Hindlimb muscle (tissue), 1 donor: Measurements from ENCODE around the gene DDX17. TPM values are rescaled to one million over a fixed set of nuclear protein-coding genes. Genes with fewer than 3 reads are reported as not detected.

Source experiments
- DNase-seq: peaks from one replicate; pipeline ENCODE4 v3.0.0-alpha.2; 2013
- polyA plus RNA-seq: library from polyadenylated mRNA; unstranded; fragments of 120-200 nt; gene quantifications from one replicate; pipeline ENCODE4 v1.2.1, GENCODE V29; 2013; ENCODE audit not compliant: insufficient read length

Gene DDX17
- polyA plus RNA-seq, 1 donor: 329 TPM

DNA sequence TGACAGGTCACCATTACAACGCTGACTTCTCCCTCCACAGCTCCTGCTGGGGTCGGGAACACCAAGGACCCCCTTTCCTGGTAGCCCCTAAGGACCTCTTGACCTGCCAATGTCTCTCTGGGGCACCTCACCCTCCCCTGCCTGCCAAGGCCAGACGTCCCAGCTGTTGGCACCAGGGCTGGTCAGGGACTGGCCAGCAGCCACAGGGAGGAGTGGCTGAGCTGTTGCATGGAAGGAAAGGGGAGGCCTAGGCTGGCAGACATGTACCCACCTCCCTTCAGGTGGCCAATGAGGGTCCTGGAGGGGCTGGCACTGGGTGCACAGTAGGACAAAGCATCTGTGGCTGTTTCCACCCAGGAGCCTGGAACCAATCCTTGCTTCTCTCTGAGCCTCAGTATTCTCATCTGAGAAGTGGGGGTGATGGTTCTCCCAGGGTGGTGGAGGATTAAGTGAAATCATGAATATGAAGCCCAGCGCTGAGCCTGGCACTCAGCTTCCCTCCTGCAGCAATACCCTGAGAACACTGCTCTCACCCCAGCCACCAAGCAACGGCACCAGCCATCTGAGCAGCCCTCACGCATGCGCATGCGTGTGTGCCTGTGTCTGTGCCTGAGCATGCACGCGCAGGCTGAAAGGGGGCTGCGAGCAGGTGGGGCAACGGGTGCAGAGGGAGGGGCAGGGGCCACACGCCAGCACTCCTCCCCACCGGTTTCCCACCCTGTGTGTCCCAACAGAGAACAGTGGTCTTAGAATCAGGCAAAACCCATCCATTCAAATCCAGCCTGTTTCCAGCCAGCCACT is 57.0 kb downstream of the DDX17 start:
- no peak for DNase-seq

DNA sequence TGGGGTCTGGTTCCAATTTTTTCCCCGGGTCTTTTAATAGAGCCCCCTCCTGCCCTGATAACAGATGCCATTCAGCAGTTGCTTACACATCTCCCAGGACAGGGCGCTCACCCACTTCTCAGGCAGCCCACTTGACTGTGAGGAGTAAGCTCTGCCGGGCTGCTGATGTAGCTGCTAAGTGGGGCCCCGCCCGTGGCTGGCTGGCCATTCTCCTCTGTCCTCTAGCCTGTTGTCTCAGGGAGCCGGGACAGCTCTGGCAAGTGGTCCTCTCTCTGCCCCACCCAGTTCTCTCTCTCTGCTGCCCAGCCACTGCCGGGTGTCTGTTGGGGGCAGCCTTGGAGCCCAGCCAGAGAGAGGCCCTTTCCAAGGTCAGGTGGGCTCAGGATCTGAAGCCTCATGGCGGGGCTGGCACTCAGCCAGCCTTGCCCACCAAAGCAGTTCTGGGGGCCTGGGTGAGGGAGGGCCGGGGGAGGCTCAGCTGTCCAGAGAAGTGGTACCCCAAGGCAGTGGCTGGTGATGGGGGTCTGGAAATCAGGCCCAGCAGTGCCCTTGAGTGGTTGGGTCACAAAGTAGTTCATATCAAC is 60.0 kb downstream of the DDX17 start:
- no peak for DNase-seq

DNA sequence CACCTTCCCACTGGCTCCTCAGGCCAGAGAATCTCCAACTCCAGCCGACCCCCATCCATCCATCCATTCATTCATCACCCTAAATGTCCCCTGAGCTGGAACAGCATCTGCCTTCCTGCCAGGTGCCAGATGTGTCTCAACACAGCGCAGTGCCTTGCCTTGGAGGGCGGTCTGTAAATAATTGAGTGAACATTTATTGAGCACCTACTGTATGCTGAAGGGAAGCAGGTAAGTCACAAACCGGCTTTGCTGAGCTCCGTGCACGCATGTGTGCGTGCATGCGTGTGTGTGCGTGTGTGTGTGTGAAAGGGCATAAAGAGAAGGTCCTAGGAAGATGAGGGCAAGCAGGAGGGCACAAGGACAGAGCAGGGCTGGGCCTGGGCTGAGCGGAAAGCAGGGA is 61.3 kb downstream of the DDX17 start:
- no peak for DNase-seq

DNA sequence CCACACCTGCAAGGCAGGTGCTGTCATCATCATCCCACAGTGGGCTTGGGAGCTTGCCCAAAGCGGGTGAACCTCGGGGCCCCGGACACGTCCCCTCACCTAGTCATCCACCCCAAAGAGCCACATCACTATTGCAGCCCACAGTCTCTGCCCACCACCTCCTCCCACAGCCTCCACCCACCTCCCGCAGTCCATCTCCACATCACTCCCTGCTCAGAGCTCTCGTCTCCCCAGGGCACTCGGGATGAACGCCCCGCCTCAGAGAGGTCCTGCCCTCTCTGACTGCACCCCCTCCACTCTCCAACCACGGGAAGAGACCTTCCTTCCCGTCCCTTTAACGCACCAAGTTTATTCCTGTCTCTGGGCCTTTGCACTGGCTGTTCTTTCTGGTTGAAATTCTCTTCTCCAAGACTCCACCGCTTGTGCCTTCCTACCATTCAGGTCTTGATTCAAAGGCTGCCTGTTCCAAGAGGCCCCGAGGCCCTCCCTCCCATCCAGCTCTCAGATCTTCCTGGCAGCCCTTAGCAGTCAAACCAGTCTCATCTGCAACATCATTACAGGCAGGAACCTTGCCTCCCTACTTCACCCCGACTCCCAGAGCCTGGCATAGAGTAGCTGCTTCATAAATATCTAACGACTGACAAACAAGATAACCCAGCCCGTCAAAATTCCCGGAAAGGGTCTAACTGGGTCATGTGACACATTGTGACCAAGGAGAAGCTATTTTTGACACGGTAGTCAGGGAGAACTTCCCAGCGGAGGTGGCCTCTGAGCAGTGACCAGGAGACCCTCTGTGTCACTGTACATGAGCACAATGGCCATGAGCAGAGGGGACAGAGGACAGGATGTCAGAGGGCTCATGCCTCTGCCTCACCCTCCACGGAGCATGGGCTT is 62.2 kb downstream of the DDX17 start:
- no peak for DNase-seq

DNA sequence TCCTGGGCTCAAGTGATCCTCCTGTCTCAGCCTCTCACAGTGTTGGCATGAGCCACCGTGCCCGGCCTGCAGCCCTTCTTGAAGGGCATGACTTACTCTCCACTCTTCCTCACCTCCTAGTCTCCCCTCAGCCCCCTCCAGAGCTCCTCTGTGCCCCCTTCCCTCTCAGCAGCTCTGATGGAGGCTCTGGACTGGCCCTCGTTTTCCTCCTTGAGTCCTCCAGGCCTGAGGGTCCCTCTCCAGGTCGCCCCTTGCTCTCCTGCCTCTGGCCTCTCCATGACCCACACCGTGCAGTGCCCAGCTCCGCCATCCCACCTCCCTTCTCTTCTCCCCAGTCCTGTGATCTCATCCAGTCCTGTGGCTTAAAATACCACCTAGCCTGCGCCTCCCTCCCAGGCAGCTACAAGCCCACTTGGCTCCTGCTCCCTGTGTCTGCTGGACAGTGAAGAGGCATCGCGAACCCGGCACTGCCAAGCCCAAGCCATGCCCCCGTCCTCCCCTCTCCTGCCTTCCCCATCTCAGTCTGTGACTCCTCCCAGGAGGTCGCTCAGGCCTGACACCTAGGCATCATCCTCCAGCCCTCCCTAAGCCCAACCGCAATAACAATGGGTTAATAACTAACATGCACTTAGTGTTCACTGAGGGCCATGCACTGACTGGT is 63.0 kb downstream of the DDX17 start:
- DNase-seq: no peak

DNA sequence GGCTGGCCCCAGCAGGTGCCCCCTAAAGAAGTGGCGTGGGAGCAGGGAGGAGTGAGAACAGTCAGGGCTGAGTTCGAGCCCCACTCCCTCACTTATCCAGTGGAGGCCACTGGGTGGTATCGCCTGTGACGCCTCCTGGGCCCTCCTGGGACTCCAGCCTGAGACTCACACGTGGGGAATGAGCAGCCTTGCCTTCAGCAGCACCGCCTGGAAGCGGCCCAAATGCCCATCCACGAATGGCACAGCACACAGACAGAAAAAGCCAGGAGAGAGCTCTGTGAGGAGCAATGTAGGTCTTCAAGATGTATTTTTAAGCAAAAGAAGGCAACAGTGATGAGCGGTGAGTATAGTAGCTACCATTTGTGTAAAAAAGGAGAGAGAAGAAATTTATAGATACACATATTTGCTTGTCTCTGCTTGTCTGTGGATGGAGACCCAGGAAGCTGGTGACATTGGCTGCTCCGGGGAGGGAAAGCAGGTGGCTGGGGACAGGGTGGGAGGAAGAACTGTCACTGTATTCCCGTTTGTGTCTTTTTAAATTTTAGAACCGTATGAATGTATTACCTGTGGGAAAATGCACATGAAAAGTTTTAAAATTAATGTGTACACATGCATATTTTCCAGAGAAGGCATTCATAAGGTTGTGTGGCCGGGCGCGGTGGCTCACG is 64.4 kb downstream of the DDX17 start:
- no peak for DNase-seq

DNA sequence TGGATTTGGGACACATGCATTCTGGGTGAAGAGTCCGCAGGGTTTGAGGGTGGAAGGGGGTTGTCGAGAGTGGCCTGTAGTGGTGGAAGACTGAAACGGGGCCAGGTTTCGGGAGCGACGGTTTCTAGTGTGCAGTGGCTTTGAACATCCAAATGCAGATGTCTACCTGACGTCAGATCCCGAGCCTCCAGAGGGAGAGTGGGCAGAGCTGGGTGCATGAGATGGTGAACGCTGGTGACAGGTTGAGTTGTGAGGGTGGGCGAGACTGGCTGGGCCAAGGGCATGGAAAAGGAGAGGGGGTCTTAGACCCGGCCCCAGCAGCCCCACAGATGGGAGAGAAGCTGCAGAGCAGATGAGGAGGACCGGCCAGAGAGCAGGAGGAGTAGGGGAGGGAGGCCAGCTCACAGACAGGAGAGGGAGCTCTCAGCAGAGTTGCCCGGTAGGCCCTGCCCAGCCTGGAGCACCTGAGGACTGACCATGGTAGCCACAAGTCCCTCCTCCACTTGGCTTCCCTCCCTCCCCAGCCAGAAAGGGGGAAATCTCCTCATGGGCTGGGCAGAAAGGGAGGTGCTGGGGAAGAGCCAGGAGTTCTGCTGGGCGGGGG is 65.3 kb downstream of the DDX17 start:
- no peak for DNase-seq

DNA sequence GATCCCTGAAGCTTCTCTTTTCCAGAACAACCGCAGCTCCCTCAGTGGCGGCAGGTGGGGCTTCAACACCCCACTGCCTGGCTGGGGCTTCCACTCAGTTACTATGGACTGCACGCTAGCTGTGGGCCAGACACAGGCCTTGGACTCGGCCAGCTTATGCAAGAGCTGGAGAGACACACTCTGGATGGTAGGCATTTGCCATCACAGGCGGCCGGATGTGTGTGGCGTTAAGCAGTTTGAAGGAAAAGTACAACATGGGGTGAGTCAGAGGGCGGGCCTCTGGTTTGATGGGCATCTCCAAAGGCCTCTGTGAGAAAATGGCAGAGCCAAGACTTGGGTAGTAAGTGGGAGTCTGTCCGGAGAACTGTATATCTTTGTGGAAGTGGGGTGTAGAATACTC is 68.7 kb downstream of the DDX17 start:
- no peak for DNase-seq

DNA sequence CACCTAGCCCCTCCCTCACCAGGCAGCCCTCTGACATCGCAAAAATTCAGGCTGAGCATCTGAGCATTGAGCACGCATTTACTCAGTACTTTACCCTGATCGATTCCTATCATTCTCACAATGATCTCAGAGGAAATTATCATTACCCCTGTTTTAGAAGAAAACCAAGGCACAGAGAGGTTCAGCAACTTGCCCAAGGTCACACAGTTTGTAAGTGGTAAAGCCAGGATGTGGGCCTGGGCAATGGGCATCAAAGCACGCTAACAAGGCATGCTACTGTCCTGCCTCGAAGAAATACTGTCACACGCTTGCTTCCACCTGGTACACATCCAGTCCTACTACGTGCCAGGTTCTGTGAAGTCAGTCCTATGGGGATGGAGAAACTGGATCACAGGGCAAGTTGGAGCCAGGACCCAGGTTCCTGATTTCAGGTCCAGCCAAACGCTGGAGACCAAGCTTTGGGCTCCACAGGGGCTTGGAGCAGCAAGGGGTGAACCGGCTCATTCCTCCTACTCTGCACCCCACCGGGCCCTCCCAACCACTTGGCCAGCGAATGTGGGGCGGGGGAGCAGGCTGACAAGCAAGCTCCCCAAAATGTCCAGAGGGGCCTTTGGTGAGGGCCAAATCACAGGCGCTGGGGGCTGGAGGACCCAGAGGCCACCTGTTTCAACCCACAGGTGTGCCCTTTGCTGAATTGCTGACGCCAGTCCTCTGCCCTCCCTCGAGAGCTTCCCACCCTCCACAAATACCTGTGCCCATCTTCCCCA is 69.3 kb downstream of the DDX17 start:
- DNase-seq: no peak

DNA sequence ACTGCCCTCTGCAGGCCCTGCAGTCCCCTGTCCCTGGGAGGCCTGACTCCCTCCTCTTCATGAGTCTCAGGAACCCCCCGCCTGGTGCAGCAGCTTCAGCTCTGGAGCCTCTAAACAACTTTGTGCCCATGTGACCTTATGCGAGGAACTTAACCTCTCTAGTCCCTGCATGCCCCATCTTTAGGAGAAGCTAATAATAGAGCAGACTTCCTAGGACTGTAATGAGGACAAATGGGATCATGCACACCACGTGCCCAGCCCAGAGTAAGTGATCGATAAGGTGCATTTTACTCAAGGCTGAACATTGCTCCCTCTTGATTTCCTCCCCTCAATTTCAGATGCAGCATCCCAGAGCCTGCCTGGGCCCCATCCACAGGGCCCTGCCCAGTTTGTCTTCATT is 70.1 kb downstream of the DDX17 start:
- no peak for DNase-seq

DNA sequence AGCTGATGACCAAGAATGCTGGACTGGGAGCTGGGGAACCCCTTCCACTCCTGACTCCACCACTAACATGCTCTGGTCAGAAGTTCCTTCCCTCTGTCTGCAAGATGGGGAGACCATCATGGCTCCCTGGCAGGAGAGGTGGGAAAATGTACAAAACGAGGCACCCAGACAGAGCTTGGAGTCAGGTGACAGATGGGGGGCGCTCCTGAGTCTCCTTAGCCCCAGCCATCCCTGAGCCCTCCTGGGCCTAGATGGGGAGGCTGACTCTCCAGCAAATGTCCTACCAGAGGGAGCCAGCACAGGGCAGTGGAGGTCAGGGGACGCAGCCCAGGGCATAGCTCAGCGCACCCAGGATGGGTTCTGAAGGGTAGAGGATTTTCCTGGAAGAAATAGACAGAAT is 71.1 kb downstream of the DDX17 start:
- DNase-seq: no peak

DNA sequence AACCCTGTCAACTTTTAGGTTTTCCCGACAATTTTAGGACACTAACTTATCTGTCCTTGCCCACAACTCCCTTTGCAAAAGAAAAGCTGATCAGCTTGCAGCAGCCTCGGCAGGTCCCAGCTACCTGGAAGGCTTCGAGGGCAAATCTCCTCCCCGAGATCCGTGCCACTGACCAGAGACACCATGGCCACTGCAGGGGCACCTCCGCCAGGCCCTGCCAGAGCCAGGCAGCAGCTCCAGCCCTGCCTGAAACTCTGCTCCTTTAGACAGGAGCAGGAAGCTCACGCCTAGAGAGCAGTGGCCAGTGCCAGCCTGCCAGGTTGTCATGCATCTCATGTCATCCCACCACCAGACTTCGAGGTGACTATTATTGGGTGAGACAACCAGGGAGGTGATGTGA is 72.2 kb downstream of the DDX17 start:
- no peak for DNase-seq

Other genes starting within 250 kb of the DDX17 start
- gene TMEM184B, start 233.3 kb downstream of the DDX17 start, polyA plus RNA-seq: 92.5 TPM
- gene CSNK1E, start 188.9 kb downstream of the DDX17 start, polyA plus RNA-seq: 140 TPM
- 1.6 TPM for gene KCNJ4, start 51.1 kb downstream of the DDX17 start, polyA plus RNA-seq
- 19.3 TPM for gene KDELR3, start 38.2 kb downstream of the DDX17 start, polyA plus RNA-seq
- 8.0 TPM for gene DMC1, start 63.9 kb upstream of the DDX17 start, polyA plus RNA-seq
- 0.77 TPM for gene FAM227A, start 150.1 kb upstream of the DDX17 start, polyA plus RNA-seq
- gene CBY1, start 150.3 kb upstream of the DDX17 start, polyA plus RNA-seq: 34.4 TPM
- gene TOMM22, start 175.6 kb upstream of the DDX17 start, polyA plus RNA-seq: 89.3 TPM
- gene JOSD1, start 194.6 kb upstream of the DDX17 start, polyA plus RNA-seq: 37.2 TPM
- gene GTPBP1, start 199.6 kb upstream of the DDX17 start, polyA plus RNA-seq: 35.8 TPM
- 59.3 TPM for gene SUN2, start 249.7 kb upstream of the DDX17 start, polyA plus RNA-seq